H54 (cell line): ENCODE data around the gene AGAP1.

Experiments
- DNase-seq: peaks from one replicate; pipeline ENCODE4 v3.0.0; 2011; ENCODE audit warnings: low spot score, mixed read lengths; ENCODE audit not compliant: insufficient read length
- FAIRE-seq: peaks from 3 replicates; lab custom pipeline; 2011; peaks lifted over from hg19 to GRCh38; lab: Jason Lieb, UNC
- POLR2A ChIP-seq: IDR thresholded peaks from 2 replicates; pipeline ENCODE4 v1.6.1; 2011; ENCODE audit warnings: low read depth, mild to moderate bottlenecking, low read length

Gene AGAP1

DNA sequence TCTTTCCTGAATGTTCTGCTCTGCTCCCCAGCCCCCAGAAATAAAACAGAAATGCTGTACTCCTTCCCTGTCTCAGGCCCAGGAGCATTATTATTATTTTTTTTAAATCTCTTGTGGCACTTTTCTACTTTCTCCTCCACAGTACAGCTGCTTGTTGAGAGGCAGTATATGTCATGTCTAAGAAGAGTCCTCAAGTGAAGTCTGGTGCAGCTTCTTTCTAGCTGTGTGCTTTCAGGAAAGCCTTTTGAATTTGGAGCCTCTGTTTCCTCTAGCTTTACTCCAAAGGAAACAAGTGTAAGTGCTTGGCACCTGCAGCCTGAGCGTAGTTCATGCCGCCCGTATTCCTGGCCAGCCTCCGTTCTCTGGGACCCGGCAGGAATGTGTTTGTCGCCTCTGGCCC is 22.4 kb downstream of the AGAP1 start:
- TF ChIP-seq POLR2A, result no peak
- no peak for FAIRE-seq
- no peak for DNase-seq

- FAIRE-seq (no peak), DNase-seq (no peak)
These were observed 24.7 kb downstream of the AGAP1 start for GRCh38 chr2:235518322-235519090.

DNA sequence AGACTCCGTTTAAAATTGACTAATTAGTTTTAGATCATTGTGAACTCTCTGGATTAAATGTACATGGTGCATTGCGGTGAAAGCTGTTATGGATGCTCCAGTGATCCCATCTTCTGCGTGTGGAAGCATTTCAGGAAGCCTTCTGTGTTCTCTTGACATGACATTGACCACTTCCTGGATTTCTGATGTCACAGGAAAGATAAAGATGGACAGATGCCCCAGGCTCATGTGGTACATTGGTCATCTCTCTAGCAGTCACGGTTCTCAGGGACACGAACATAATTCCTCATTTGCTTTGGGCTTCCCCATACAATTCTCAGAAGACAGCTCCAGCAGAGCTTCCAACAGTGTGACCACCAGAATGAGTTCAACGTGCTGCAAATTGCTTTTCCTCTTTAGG is 26.9 kb downstream of the AGAP1 start:
- TF ChIP-seq POLR2A, result no peak
- DNase-seq, result no peak
- no peak for FAIRE-seq

More at GRCh38 chr2:235518322-235519090, 24.7 kb downstream of the AGAP1 start:
- TF ChIP-seq POLR2A, result no peak

DNA sequence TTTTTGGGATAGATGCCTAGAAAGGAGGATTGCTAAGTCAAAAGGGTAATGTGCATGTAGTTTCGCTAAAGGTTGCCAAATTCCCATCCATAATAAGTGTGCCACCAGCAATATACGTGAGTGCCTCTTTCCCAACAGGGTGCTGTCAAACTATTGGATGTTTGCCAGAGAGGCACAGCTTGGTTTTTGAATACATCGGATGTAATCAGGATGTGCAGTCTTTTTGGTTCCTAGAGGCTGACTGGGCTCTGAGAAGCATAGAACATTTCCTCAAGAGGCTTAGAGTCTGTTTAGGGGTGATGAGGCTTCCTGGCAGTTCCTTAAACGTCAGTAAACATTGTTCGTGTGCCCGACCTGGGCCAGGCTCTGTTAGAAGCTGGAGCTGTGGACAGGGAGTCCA is 28.0 kb downstream of the AGAP1 start:
- FAIRE-seq (no peak), DNase-seq (no peak)
- no peak for TF ChIP-seq POLR2A

DNA sequence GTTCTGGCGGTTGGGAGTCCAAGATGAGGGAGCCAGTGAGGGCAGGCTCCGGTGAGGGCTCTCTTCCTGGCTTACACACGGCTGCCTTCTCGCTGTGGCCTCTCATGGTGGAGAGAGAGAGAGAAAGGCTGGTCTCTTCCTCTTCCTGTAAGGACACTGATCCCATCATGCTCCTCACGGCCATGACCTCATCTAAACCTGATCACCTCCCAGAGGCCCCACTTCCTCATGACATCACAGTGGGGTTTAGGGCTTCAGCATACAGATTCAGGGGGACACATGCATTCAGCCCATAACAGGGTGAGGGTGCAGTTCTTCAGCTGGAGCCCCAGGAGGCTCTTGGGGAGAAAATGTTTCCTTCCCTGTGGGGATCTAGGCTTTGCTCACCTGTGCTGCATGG is 29.2 kb downstream of the AGAP1 start:
- FAIRE-seq (no peak), DNase-seq (no peak)
- TF ChIP-seq POLR2A, result no peak

GRCh38 chr2:235523486-235524150 is 29.8 kb downstream of the AGAP1 start:
- DNase-seq, result no peak
- FAIRE-seq, result no peak
- no peak for TF ChIP-seq POLR2A

DNA sequence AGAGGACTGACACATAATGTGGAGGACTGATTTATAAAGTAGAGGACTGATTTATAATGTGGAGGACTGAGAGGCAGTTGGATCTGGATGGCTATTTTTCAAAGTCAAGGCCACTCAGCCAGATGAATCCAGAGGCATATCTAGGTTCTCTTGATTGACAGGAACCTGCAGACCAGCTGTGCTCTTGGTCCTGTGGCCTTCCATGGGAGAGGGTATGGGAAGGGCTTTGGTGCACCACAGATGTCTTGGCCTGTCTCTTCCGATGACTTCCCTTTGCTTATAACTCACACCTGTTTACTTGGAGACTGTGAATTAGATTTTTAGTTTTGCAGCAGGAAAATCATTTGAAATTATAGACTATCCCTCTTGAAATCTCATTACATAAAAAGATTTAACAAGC is 32.3 kb downstream of the AGAP1 start:
- FAIRE-seq (no peak), DNase-seq (no peak)
- no peak for TF ChIP-seq POLR2A

GRCh38 chr2:235527806-235528469 is 34.1 kb downstream of the AGAP1 start:
- FAIRE-seq, result no peak
- no peak for DNase-seq
- TF ChIP-seq POLR2A, result no peak

DNA sequence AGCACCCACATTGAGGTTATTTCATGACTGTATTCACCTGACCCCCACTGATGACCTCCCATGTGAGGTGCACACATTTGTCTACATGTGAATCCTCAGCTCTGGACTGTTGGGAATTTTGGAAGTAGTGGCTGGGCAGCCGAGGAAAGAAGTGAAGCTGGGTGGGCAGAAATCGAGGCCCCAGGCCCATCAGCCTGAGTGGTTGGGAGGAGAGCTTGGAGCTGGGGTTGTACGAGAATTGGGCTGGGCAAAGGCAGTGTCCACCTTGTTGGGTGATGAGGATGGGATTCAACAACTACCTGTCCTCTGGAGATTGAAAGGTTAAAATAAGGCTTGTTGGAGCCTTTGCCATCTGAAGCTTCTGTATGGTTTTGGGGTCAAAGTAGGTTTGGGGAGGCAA is 35.8 kb downstream of the AGAP1 start:
- TF ChIP-seq POLR2A, result no peak
- no peak for FAIRE-seq
- DNase-seq, result no peak

GRCh38 chr2:235530735-235531134 is 36.9 kb downstream of the AGAP1 start:
- DNase-seq (no peak), FAIRE-seq (no peak)
- no peak for TF ChIP-seq POLR2A

DNA sequence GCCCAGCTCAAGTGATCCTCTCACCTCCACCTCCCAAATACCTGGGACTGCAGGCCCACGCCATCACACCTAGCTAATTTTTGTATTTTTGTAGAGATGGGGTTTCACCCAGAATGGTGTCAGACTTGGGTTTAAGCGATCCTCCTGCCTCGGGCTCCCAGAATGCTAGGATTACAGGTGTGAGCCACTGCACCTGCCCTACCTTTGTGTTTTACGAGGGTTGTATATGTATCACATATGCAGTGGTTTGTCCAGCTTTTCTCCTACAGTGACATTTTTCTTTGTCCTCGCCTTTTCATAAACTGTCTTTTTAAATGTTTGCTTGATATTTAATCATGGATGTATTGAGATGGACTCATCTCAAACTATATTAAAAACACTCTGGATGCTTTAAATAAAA is 38.5 kb downstream of the AGAP1 start:
- FAIRE-seq (no peak), DNase-seq (no peak)
- TF ChIP-seq POLR2A, result no peak

DNA sequence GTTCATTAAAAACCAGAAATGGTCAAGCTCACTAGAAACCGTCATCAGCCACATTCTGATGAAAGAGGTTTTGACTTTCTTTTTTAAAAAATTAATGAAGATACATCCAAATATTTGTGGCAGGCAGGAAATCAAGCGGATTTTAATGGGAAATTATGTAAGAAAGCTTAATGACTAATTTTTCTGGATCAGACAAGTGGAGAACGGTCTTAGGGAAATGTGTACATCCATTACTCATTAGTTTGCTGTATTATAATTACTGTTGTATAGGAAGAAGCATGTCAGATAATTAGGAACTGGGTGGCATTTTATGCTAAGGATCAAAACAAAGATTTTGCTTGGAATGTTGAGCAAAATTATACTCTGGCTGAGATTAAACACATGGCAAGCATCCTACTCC is 39.4 kb downstream of the AGAP1 start:
- FAIRE-seq (no peak), DNase-seq (no peak)
- no peak for TF ChIP-seq POLR2A

- TF ChIP-seq POLR2A, result no peak
- DNase-seq (no peak), FAIRE-seq (no peak)
These were observed 40.0 kb downstream of the AGAP1 start for GRCh38 chr2:235533616-235534385.
